ENCODE data around the gene BSN.

DNA sequence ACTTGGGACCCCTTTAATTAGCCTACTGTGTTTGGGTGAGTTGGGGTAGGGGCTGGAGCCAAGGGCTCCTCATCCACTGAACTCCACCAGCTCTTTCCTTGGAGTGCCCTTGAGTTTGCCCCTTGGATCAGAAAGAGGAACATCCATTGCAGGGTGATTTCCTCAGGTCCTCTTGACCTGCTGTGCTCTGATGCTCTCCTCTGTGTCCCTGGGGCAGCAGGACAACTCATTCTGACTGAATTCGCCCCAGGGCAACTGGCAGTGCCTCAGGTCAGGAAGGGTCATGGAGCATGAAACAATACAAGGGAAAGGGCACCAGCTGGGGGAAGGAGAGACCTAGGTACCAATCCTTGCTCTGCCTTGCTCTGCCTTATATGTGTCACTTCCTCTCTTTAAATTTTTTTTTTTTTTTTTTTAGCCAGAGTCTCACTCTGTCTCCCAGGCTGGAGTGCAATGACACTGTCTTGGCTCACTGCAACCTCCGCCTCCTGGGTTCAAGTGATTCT lies 47.8 kb downstream of the BSN start:
- TF ChIP-seq, protein P1, sequence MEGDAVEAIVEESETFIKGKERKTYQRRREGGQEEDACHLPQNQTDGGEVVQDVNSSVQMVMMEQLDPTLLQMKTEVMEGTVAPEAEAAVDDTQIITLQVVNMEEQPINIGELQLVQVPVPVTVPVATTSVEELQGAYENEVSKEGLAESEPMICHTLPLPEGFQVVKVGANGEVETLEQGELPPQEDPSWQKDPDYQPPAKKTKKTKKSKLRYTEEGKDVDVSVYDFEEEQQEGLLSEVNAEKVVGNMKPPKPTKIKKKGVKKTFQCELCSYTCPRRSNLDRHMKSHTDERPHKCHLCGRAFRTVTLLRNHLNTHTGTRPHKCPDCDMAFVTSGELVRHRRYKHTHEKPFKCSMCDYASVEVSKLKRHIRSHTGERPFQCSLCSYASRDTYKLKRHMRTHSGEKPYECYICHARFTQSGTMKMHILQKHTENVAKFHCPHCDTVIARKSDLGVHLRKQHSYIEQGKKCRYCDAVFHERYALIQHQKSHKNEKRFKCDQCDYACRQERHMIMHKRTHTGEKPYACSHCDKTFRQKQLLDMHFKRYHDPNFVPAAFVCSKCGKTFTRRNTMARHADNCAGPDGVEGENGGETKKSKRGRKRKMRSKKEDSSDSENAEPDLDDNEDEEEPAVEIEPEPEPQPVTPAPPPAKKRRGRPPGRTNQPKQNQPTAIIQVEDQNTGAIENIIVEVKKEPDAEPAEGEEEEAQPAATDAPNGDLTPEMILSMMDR (IDR thresholded peaks at IDR 0.05): no peak
- TF ChIP-seq POLR2A (IDR thresholded peaks at IDR 0.05): no peak
